HCT116 (cell line): ENCODE results near the gene CDKL1. TPM values are rescaled to one million over a fixed set of nuclear protein-coding genes. Genes with fewer than 3 reads are reported as not detected.

Experiments used
- ATAC-seq: fragments of 200-7000 bp; cut with Tn5 transposase; 2 replicates; pipeline ENCODE4 v1.9.1; 2020; ENCODE audit warnings: mild to moderate bottlenecking, moderate library complexity
- BruUV-seq: library from RNA; stranded (reverse); fragments of 400-500 nt; replicated peaks from 2 replicates; lab custom pipeline; 2021; lab: Mats Ljungman, UMichigan
- CTCF ChIA-PET: fragments of 300-600 bp; sonication (Branson Sonifier 250); formaldehyde crosslinking; loops from one replicate; lab custom pipeline; 2021; ENCODE audit warnings: antibody characterized with exemption; lab: Charles Lee
- POLR2A ChIA-PET: fragments of 300-600, 350-600 bp; sonication (Branson Sonifier 250); formaldehyde crosslinking; loops from one replicate; lab custom pipeline; 2021; ENCODE audit warnings: antibody characterized with exemption; lab: Charles Lee
- RAD21 ChIA-PET, 2 experiments: fragments of 300-600 bp; sonication (Branson Sonifier 250); formaldehyde crosslinking; loops; one replicate each; lab custom pipeline; 2023; ENCODE audit warnings: low total read pairs in 2 of 2; ENCODE audit not compliant: uncharacterized antibody in 2 of 2, unreplicated experiment in 2 of 2, low non-redundant PET in 1 of 2; lab: Charles Lee
- DNase-seq: peaks from one replicate; pipeline ENCODE4 v3.0.0-alpha.2; 2010; ENCODE audit warnings: low read depth, low spot score
- H2AFZ ChIP-seq: fragments of 200-600 bp; shearing (Covaris generic), sonication (generic); 2 replicates; pipeline ENCODE4 v1.6.1; 2017; ENCODE audit warnings: low read depth, mixed run types, mixed read lengths, antibody characterized with exemption, low read length; ENCODE audit not compliant: poor library complexity, severe bottlenecking
- H3K27ac ChIP-seq: 2 replicates; pipeline ENCODE4 v1.5.1; 2012; ENCODE audit warnings: low read depth, low read length
- H3K27me3 ChIP-seq: fragments of 200-600 bp; sonication (generic); 2 replicates; pipeline ENCODE4 v1.6.1; 2016; ENCODE audit warnings: mixed run types, low read length, mixed read lengths; ENCODE audit not compliant: insufficient read depth
- H3K36me3 ChIP-seq, 2 experiments: fragments of 200-500 bp in 1 of 2; fragments of 200-600 bp in 1 of 2; sonication (Bioruptor generic) in 1 of 2; sonication (generic) in 1 of 2; 2 replicates each; pipeline versions ENCODE4 v1.5.1 to v1.6.1; 2014 to 2016; ENCODE audit warnings: low read length in 2 of 2, inconsistent platforms in 1 of 2, mixed read lengths in 1 of 2, mixed run types in 1 of 2; ENCODE audit not compliant: insufficient read depth in 2 of 2, control insufficient read depth in 1 of 2
- H3K4me1 ChIP-seq, 2 experiments: fragments of 200-600 bp in 1 of 2; sonication (generic) in 1 of 2; 2 replicates each; pipeline versions ENCODE4 v1.5.1 to v1.6.1; 2012 to 2017; ENCODE audit warnings: low read length in 2 of 2, inconsistent platforms in 1 of 2, mild to moderate bottlenecking in 1 of 2, mixed read lengths in 1 of 2, mixed run types in 1 of 2, moderate library complexity in 1 of 2; ENCODE audit not compliant: insufficient read depth in 2 of 2, control insufficient read depth in 1 of 2
- H3K4me2 ChIP-seq: fragments of 200-600 bp; sonication (generic); 2 replicates; pipeline ENCODE4 v1.6.1; 2017; ENCODE audit warnings: mixed run types, low read length, mixed read lengths
- H3K4me3 ChIP-seq, 2 experiments: fragments of 200-600 bp in 1 of 2; sonication (generic) in 1 of 2; replicated peaks in 1 of 2; 2 replicates each; pipeline ENCODE4 v1.5.1; 2011 to 2016; ENCODE audit warnings: low read length in 2 of 2, control low read depth in 1 of 2, low read depth in 1 of 2, mild to moderate bottlenecking in 1 of 2, mixed read lengths in 1 of 2, mixed run types in 1 of 2
- H3K79me2 ChIP-seq: fragments of 200-600 bp; sonication (generic); 2 replicates; pipeline ENCODE4 v1.6.1; 2017; ENCODE audit warnings: mild to moderate bottlenecking, mixed run types, low read length, moderate library complexity, mixed read lengths; ENCODE audit not compliant: insufficient read depth
- H3K9ac ChIP-seq: fragments of 200-600 bp; sonication (generic); 2 replicates; pipeline ENCODE4 v1.6.1; 2016; ENCODE audit warnings: low read length, mixed read lengths
- H3K9me2 ChIP-seq: fragments of 200-600 bp; sonication (generic), shearing (Covaris generic); 2 replicates; pipeline ENCODE4 v1.6.1; 2017; ENCODE audit warnings: mixed run types, mild to moderate bottlenecking, moderate library complexity; ENCODE audit not compliant: insufficient read depth
- H3K9me3 ChIP-seq, 2 experiments: fragments of 200-500 bp in 1 of 2; fragments of 200-600 bp in 1 of 2; sonication (Bioruptor generic) in 1 of 2; sonication (generic) in 1 of 2; 2 replicates each; pipeline ENCODE4 v1.6.1; 2014 to 2017; ENCODE audit warnings: low read length in 2 of 2, mixed read lengths in 2 of 2, inconsistent platforms in 1 of 2, low read depth in 1 of 2, mild to moderate bottlenecking in 1 of 2, mixed run types in 1 of 2, moderate library complexity in 1 of 2; ENCODE audit not compliant: control insufficient read depth in 1 of 2, insufficient read depth in 1 of 2
- H4K20me1 ChIP-seq: fragments of 200-600 bp; sonication (generic), shearing (Covaris generic); 2 replicates; pipeline ENCODE4 v1.6.1; 2017; ENCODE audit warnings: mixed run types, mild to moderate bottlenecking, moderate library complexity; ENCODE audit not compliant: insufficient read depth
- ATF3 ChIP-seq: IDR thresholded peaks from 2 replicates; pipeline ENCODE4 v1.6.1; 2012
- CTCF ChIP-seq, 3 experiments: fragments of 200-600 bp in 1 of 3; sonication (generic) in 1 of 3; IDR thresholded peaks in 2 of 3; conservative IDR thresholded peaks in 1 of 3; 2 replicates each; pipeline ENCODE4 v1.5.1; 2012 to 2017; ENCODE audit warnings: low read depth in 2 of 3, low read length in 2 of 3, antibody characterized with exemption in 1 of 3, borderline replicate concordance in 1 of 3, control low read depth in 1 of 3, mild to moderate bottlenecking in 1 of 3, mixed read lengths in 1 of 3, mixed run types in 1 of 3, moderate library complexity in 1 of 3; ENCODE audit not compliant: insufficient read depth in 1 of 3
- EGR1 ChIP-seq: IDR thresholded peaks from 2 replicates; pipeline ENCODE4 v1.6.1; 2012; ENCODE audit warnings: low read depth
- EZH2 ChIP-seq: fragments of 200-600 bp; sonication (generic); IDR thresholded peaks from 2 replicates; pipeline ENCODE4 v1.6.1; 2017; ENCODE audit warnings: antibody characterized with exemption, mixed run types
- MAX ChIP-seq: IDR thresholded peaks from 2 replicates; pipeline ENCODE4 v1.6.1; 2012
- POLR2AphosphoS5 ChIP-seq: IDR thresholded peaks from 2 replicates; pipeline ENCODE4 v1.6.1; 2011; ENCODE audit warnings: mild to moderate bottlenecking, low read depth, low read length, moderate library complexity
- SP1 ChIP-seq: IDR thresholded peaks from 2 replicates; pipeline ENCODE4 v1.6.1; 2012; ENCODE audit warnings: low read depth
- TCF7L2 ChIP-seq: IDR thresholded peaks from 2 replicates; pipeline ENCODE4 v1.7.0; 2011; ENCODE audit warnings: borderline replicate concordance, inconsistent platforms; ENCODE audit not compliant: insufficient read depth, insufficient read length; ENCODE audit errors: extremely low read depth
- ZNF274 ChIP-seq: fragments of 200-500 bp; sonication (Bioruptor generic); IDR thresholded peaks from 2 replicates; pipeline ENCODE4 v1.6.1; 2014; ENCODE audit warnings: mild to moderate bottlenecking, low read depth, low read length, inconsistent platforms
- intact Hi-C: fragments of 100-400 bp; cut with micrococcal nuclease; formaldehyde crosslinking; loops from 2 replicates; pipeline ENCODE4 v1.10.0; 2022
- total RNA-seq: library from RNA; stranded (reverse); gene quantifications from one replicate; pipeline ENCODE4 v1.2.1, GENCODE V29; 2021; ENCODE audit not compliant: unreplicated experiment
- TF ChIP-seq, protein P1 (sequence below): IDR thresholded peaks from 2 replicates; pipeline ENCODE4 v1.6.1; 2011; ENCODE audit warnings: mild to moderate bottlenecking, low read length, moderate library complexity; ENCODE audit not compliant: insufficient replicate concordance; ENCODE audit errors: extremely low read depth
- TF ChIP-seq, protein P2 (sequence below): IDR thresholded peaks from 2 replicates; pipeline ENCODE4 v1.6.1; 2012; ENCODE audit warnings: low read depth

The CDKL1 gene
- total RNA-seq, 1 experiment from 2014 or later = 7.1 TPM

DNA sequence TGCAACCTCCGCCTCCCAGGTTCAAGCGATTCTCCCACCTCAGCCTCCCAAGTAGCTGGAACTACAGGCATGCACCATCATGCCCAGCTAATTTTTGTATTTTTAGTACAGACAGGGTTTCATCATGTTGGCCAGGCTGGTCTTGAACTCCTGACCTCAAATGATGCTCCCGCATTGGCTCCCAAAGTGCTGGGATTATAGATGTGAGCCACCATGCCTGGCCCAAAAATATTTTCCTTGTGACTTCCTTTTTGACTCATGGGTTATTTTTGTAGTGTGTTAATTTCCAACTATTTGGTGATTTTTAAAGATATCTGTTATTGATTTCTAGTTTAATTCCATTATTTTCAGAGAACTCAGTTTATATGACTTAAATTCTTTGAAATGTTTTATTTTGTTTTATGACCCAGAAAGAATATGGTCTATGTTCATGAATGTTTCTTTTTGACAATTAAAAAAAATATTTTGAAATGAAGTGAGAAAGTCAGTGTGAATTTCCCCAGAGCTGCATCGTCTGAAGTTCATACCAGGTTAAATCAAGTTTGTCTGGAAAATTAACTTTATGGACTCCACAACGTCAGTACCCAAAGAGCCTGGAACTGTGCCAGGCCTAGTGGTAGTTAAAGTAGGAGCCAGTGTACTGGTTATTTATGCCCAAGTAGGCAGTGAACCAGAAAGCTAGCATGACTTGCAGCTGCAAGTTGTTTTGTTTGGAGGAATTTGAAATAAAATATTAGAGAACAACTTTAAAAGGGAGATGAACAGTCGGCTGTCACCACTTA is 2.8 kb upstream of the CDKL1 start (continued):
- TF ChIP-seq, protein P1, sequence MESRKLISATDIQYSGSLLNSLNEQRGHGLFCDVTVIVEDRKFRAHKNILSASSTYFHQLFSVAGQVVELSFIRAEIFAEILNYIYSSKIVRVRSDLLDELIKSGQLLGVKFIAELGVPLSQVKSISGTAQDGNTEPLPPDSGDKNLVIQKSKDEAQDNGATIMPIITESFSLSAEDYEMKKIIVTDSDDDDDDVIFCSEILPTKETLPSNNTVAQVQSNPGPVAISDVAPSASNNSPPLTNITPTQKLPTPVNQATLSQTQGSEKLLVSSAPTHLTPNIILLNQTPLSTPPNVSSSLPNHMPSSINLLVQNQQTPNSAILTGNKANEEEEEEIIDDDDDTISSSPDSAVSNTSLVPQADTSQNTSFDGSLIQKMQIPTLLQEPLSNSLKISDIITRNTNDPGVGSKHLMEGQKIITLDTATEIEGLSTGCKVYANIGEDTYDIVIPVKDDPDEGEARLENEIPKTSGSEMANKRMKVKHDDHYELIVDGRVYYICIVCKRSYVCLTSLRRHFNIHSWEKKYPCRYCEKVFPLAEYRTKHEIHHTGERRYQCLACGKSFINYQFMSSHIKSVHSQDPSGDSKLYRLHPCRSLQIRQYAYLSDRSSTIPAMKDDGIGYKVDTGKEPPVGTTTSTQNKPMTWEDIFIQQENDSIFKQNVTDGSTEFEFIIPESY = no peak
- TF ChIP-seq POLR2AphosphoS5 = no peak
- TF ChIP-seq, all 23 proteins: peak for 0

DNA sequence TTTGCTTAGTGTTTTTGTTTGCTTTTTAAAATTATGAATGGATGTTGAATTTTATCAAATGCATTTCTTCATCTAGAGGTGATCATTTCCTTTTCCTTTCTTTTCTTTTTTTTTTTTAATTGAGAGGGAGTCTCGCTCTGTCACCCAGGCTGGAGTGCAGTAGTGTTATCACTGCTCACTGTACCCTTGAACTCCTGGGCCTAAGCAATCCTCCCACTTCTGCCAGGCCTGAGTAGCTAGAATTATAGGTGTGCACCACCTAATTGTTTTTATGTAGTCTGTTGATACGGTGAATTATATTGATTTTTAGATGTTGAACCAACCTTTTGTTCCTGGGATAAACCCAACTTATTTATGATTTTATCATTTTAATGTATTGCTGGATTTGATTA is 1.5 kb upstream of the CDKL1 start:
- H4K20me1 ChIP-seq = no peaks in the 10 kb centered on the region
- DNase-seq (no peak), ATAC-seq (no peak)
- RAD21 ChIA-PET = no interaction called here
- H3K27me3 ChIP-seq = no peaks in the 10 kb centered on the region
- CTCF ChIA-PET = no interaction called here
- H3K9me3 ChIP-seq = no peaks in the 10 kb centered on the region
- no peak for TF ChIP-seq ZNF274
- TF ChIP-seq TCF7L2 = no peak
- no peak for TF ChIP-seq POLR2AphosphoS5
- no peak for TF ChIP-seq EGR1
- no peak for TF ChIP-seq MAX
- no peak for TF ChIP-seq ATF3
- TF ChIP-seq, protein P2, sequence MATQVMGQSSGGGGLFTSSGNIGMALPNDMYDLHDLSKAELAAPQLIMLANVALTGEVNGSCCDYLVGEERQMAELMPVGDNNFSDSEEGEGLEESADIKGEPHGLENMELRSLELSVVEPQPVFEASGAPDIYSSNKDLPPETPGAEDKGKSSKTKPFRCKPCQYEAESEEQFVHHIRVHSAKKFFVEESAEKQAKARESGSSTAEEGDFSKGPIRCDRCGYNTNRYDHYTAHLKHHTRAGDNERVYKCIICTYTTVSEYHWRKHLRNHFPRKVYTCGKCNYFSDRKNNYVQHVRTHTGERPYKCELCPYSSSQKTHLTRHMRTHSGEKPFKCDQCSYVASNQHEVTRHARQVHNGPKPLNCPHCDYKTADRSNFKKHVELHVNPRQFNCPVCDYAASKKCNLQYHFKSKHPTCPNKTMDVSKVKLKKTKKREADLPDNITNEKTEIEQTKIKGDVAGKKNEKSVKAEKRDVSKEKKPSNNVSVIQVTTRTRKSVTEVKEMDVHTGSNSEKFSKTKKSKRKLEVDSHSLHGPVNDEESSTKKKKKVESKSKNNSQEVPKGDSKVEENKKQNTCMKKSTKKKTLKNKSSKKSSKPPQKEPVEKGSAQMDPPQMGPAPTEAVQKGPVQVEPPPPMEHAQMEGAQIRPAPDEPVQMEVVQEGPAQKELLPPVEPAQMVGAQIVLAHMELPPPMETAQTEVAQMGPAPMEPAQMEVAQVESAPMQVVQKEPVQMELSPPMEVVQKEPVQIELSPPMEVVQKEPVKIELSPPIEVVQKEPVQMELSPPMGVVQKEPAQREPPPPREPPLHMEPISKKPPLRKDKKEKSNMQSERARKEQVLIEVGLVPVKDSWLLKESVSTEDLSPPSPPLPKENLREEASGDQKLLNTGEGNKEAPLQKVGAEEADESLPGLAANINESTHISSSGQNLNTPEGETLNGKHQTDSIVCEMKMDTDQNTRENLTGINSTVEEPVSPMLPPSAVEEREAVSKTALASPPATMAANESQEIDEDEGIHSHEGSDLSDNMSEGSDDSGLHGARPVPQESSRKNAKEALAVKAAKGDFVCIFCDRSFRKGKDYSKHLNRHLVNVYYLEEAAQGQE = no peak
- no peak for TF ChIP-seq SP1
- TF ChIP-seq EZH2 = no peak
- no peak for TF ChIP-seq CTCF (IDR thresholded peaks at IDR 0.05 in 2 of 3, conservative IDR thresholded peaks at IDR 0.05 in 1 of 3; ENCODE audit: borderline replicate concordance in 1 of 3, insufficient read depth in 1 of 3, low read depth in 2 of 3, low read length in 2 of 3)
- H3K4me2 ChIP-seq = no peak overlapping the region
- no peaks in the 10 kb centered on the region for H3K9me2 ChIP-seq
- H3K4me3 ChIP-seq = no peak overlapping the region
- H3K79me2 ChIP-seq = no peaks in the 10 kb centered on the region
- H3K27ac ChIP-seq = no peak overlapping the region
- BruUV-seq = no TSS peak
- POLR2A ChIA-PET = no interaction called here
- H3K4me1 ChIP-seq = peaks cover 10 to 30% of the 10 kb centered on the region in 2 experiments
- H3K9ac ChIP-seq = no peak overlapping the region
- no peaks in the 10 kb centered on the region for H3K36me3 ChIP-seq
- intact Hi-C loops = loop anchor here (5.0 kb wide), 1 partner anchor 76 kb away; no protein-coding TSS in a partner anchor
- H2AFZ ChIP-seq = no peak overlapping the region
